ENCODE measurements around the gene CBX5. TPM values are rescaled to one million over a fixed set of nuclear protein-coding genes. Genes with fewer than 3 reads are reported as not detected.

CBX5 gene
- total RNA-seq, 1 experiment from 2014 or later: 173 TPM

DNA sequence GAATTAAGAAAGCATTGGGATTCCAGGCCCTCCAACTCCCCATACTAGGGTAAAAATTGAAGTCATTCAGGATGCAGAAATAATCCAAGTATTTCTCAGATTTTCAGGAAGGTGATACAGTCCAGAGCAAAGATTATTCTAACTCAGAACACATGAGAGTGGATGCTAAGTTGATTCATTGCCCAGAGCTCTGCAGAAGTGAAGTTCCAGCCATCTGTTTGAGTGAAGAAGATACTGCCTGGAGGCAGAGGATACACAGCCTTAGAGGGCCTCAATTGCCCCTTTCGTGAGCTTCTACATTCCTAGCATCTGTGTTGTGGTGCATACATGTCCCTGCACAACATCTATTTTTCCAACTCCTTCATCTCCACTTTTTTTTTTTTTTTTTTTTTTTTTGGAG lies 54.3 kb downstream of the CBX5 start:
- H3K27ac Mint-ChIP-seq (ENCODE audit: unreplicated experiment): no peak overlapping the region
- no TSS peak for BruUV-seq (replicated peaks)

DNA sequence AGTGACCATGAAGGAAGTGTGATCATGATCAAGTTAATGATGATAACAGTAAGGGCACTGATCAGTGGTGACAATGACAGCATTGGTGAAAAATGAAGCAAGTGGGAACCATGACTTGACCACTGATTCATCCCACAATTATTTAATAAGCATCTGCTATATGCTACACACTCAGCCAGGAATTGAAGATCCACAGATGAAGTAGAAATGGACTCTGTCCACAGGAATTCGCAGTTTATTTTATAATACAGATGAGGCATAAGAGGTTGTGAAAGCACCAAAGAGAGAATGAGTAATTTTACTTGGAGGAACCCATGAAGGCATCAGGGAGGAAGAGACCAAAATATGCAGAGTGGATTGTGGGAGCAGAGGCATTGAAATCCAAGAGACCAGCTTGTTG lies 57.3 kb downstream of the CBX5 start:
- Mint-ChIP-seq H3K9me3 (ENCODE audit: low read depth, unreplicated experiment) (no peaks in the 10 kb centered on the region), H3K27ac (ENCODE audit: unreplicated experiment) (no peak overlapping the region), H3K27me3 (ENCODE audit: unreplicated experiment) (peaks cover 16% of the 10 kb centered on the region), H3K36me3 (ENCODE audit: insufficient read depth, unreplicated experiment) (no peaks in the 10 kb centered on the region), H3K4me3 (ENCODE audit: low read depth, unreplicated experiment) (no peak overlapping the region), H3K4me1 (ENCODE audit: low read depth, unreplicated experiment) (no peaks in the 10 kb centered on the region)
- CTCF ChIA-PET: interaction anchor here (0.6 to 0.9 kb wide), 2 partner anchors 16 to 99 kb away, joined by 3 to 4 read pairs; no protein-coding TSS in a partner anchor
- BruUV-seq (replicated peaks): no TSS peak
- no peak for DNase-seq
- intact Hi-C loops (cut with micrococcal nuclease; ENCODE audit: unreplicated experiment): no loop called here
- TF ChIP-seq, protein P1, sequence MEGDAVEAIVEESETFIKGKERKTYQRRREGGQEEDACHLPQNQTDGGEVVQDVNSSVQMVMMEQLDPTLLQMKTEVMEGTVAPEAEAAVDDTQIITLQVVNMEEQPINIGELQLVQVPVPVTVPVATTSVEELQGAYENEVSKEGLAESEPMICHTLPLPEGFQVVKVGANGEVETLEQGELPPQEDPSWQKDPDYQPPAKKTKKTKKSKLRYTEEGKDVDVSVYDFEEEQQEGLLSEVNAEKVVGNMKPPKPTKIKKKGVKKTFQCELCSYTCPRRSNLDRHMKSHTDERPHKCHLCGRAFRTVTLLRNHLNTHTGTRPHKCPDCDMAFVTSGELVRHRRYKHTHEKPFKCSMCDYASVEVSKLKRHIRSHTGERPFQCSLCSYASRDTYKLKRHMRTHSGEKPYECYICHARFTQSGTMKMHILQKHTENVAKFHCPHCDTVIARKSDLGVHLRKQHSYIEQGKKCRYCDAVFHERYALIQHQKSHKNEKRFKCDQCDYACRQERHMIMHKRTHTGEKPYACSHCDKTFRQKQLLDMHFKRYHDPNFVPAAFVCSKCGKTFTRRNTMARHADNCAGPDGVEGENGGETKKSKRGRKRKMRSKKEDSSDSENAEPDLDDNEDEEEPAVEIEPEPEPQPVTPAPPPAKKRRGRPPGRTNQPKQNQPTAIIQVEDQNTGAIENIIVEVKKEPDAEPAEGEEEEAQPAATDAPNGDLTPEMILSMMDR (IDR thresholded peaks at IDR 0.05; ENCODE audit: unreplicated experiment): no peak

More for the DNA sequence above, 54.3 kb downstream of the CBX5 start:
- intact Hi-C loops (cut with micrococcal nuclease; ENCODE audit: unreplicated experiment): no loop called here
- Mint-ChIP-seq H3K36me3 (ENCODE audit: insufficient read depth, unreplicated experiment) (no peaks in the 10 kb centered on the region), H3K4me3 (ENCODE audit: low read depth, unreplicated experiment) (no peak overlapping the region), H3K9me3 (ENCODE audit: low read depth, unreplicated experiment) (no peaks in the 10 kb centered on the region), H3K4me1 (ENCODE audit: low read depth, unreplicated experiment) (peaks cover 11% of the 10 kb centered on the region), H3K27me3 (ENCODE audit: unreplicated experiment) (no peaks in the 10 kb centered on the region)
- no peak for DNase-seq
- CTCF ChIA-PET: interaction anchor here (0.7 kb wide), 2 partner anchors 161 to 174 kb away, joined by 4 read pairs; no protein-coding TSS in a partner anchor
- TF ChIP-seq, protein P1 (IDR thresholded peaks at IDR 0.05; ENCODE audit: unreplicated experiment): no peak

DNA sequence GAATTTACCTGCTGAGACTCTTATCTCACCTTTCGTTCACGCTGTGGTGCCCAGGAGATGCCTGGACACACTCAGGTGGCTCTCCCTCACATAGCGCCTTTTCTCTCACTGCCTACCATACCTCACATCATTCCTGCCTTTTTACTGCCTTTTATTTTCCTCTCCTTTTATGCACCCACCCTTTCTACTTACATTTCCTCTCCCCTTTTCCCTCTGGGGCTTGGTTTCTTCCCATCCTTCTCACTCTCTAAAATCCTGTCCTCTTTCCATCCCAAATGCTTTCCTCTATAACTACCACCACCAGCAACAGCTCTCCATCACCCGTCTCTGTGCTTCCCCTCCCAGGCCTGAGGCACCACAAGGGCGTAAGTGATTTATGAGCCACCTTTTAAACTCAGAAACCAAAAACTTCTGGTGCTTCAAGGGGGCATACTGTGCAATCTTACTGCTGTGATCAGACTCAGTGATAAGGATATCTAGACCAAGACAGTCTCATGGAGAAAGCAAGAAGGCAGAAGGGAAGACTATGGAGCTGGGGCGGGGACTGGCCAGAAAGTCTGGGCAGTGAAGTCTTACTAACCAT lies 58.4 kb downstream of the CBX5 start:
- CTCF ChIA-PET: interaction anchor here (0.6 to 1.5 kb wide), 3 partner anchors 14 to 137 kb away, joined by 3 to 6 read pairs (median 3); no protein-coding TSS in a partner anchor
- DNase-seq: no peak
- H3K4me3 Mint-ChIP-seq (ENCODE audit: low read depth, unreplicated experiment): no peak overlapping the region
- no peak overlapping the region for H3K27ac Mint-ChIP-seq (ENCODE audit: unreplicated experiment)
- BruUV-seq (replicated peaks): no TSS peak
- intact Hi-C loops (cut with micrococcal nuclease; ENCODE audit: unreplicated experiment): loop anchor here (2.0 kb wide), 2 partner anchors 139 to 147 kb away; no protein-coding TSS in a partner anchor
- TF ChIP-seq, protein P1 (IDR thresholded peaks at IDR 0.05; ENCODE audit: unreplicated experiment): no peak
- peaks cover 10% of the 10 kb centered on the region for H3K4me1 Mint-ChIP-seq (ENCODE audit: low read depth, unreplicated experiment)
- H3K27me3 Mint-ChIP-seq (ENCODE audit: unreplicated experiment): peaks cover 27% of the 10 kb centered on the region
- H3K9me3 Mint-ChIP-seq (ENCODE audit: low read depth, unreplicated experiment): no peaks in the 10 kb centered on the region
- H3K36me3 Mint-ChIP-seq (ENCODE audit: insufficient read depth, unreplicated experiment): peaks cover 9% of the 10 kb centered on the region

DNA sequence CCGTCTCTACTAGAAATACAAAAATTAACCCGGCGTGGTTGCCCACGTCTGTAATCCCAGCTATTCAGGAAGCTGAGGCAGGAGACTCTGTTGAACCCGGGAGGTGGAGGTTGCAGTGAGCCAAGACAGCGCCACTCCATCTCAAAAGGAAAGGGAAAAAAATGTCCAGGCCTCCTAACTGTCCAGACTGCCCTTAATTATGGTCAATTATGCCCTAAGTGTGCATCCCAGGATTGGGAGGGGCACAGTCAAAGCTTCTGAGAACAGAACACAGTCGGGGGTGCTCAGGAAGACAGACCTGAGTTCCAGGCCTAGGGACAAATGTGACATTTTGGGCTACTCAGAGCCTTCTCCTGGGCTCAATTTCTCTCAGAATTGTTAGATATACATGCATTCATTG lies 59.4 kb downstream of the CBX5 start:
- CTCF ChIA-PET: interaction anchor here (0.9 to 1.5 kb wide), 7 partner anchors 13 to 159 kb away, joined by 3 to 8 read pairs (median 4); partner anchors contain the start of gene COPZ1
- no TSS peak for BruUV-seq (replicated peaks)
- TF ChIP-seq, protein P1 (IDR thresholded peaks at IDR 0.05; ENCODE audit: unreplicated experiment): no peak
- Mint-ChIP-seq H3K36me3 (ENCODE audit: insufficient read depth, unreplicated experiment) (peaks cover 10% of the 10 kb centered on the region), H3K9me3 (ENCODE audit: low read depth, unreplicated experiment) (no peaks in the 10 kb centered on the region), H3K27me3 (ENCODE audit: unreplicated experiment) (peaks cover 36% of the 10 kb centered on the region), H3K4me1 (ENCODE audit: low read depth, unreplicated experiment) (peaks cover 16% of the 10 kb centered on the region), H3K4me3 (ENCODE audit: low read depth, unreplicated experiment) (no peak overlapping the region), H3K27ac (ENCODE audit: unreplicated experiment) (no peak overlapping the region)
- no peak for DNase-seq
- intact Hi-C loops (cut with micrococcal nuclease; ENCODE audit: unreplicated experiment): loop anchor here (2.0 kb wide), 2 partner anchors 140 to 148 kb away; no protein-coding TSS in a partner anchor
